Neural progenitor cell (in vitro differentiated cells): ENCODE data around the gene YEATS2.

Source experiments
- EZH2phosphoT487 ChIP-seq: fragments of 200-600 bp; sonication (generic); IDR thresholded peaks from 2 replicates; pipeline ENCODE4 v1.6.1; 2017; ENCODE audit warnings: antibody characterized with exemption
- TF ChIP-seq, protein P1 (sequence below): fragments of 200-600 bp; sonication (generic); IDR thresholded peaks from 2 replicates; pipeline ENCODE4 v1.5.1; 2017; ENCODE audit warnings: antibody characterized with exemption, mild to moderate bottlenecking

- TF ChIP-seq, protein P1, sequence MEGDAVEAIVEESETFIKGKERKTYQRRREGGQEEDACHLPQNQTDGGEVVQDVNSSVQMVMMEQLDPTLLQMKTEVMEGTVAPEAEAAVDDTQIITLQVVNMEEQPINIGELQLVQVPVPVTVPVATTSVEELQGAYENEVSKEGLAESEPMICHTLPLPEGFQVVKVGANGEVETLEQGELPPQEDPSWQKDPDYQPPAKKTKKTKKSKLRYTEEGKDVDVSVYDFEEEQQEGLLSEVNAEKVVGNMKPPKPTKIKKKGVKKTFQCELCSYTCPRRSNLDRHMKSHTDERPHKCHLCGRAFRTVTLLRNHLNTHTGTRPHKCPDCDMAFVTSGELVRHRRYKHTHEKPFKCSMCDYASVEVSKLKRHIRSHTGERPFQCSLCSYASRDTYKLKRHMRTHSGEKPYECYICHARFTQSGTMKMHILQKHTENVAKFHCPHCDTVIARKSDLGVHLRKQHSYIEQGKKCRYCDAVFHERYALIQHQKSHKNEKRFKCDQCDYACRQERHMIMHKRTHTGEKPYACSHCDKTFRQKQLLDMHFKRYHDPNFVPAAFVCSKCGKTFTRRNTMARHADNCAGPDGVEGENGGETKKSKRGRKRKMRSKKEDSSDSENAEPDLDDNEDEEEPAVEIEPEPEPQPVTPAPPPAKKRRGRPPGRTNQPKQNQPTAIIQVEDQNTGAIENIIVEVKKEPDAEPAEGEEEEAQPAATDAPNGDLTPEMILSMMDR = no peak
- TF ChIP-seq EZH2phosphoT487 = no peak
Measured at GRCh38 chr3:183829466-183829865, 131.9 kb downstream of the YEATS2 start.
